HepG2 (cell line): ENCODE data around the gene BMERB1. TPM values are rescaled to one million over a fixed set of nuclear protein-coding genes. Genes with fewer than 3 reads are reported as not detected.

Experiments
- ATAD3A ChIP-seq: sonication (generic); formaldehyde crosslinking; IDR thresholded peaks from 2 replicates; pipeline ENCODE4 v1.4.0; 2020; ENCODE audit warnings: missing genetic modification reagents
- ATF7-NPFF ChIP-seq: sonication (generic); formaldehyde crosslinking; IDR thresholded peaks from 2 replicates; pipeline ENCODE4 v1.8.1; 2023; ENCODE audit warnings: mild to moderate bottlenecking, low read depth, missing genetic modification reagents, moderate library complexity
- ELF4 ChIP-seq: sonication (generic); formaldehyde crosslinking; IDR thresholded peaks from 2 replicates; pipeline ENCODE4 v1.5.0; 2020; ENCODE audit warnings: missing genetic modification reagents, mild to moderate bottlenecking, moderate library complexity, borderline replicate concordance
- GABPA ChIP-seq, 2 experiments: IDR thresholded peaks; 2 replicates each; pipeline ENCODE4 v1.6.1; 2011 to 2016; ENCODE audit warnings: low read depth in 2 of 2, low read length in 1 of 2, missing biosample characterization in 1 of 2, missing genetic modification characterization in 1 of 2
- IKZF1 ChIP-seq: fragments of 450-650 bp; IDR thresholded peaks from 2 replicates; pipeline ENCODE4 v1.7.1; 2016
- IRX3 ChIP-seq: sonication (generic); formaldehyde crosslinking; IDR thresholded peaks from 2 replicates; pipeline ENCODE4 v1.8.1; 2023; ENCODE audit warnings: mild to moderate bottlenecking, low read depth, missing genetic modification reagents, borderline replicate concordance
- MED13 ChIP-seq: sonication (generic); formaldehyde crosslinking; IDR thresholded peaks from 2 replicates; pipeline ENCODE4 v1.5.0; 2020; ENCODE audit warnings: missing genetic modification reagents
- PAX8 ChIP-seq: sonication (generic); formaldehyde crosslinking; IDR thresholded peaks from 2 replicates; pipeline ENCODE4 v1.8.0; 2022; ENCODE audit warnings: mild to moderate bottlenecking, missing genetic modification reagents, borderline replicate concordance
- RBFOX2 ChIP-seq: fragments of 200-400 bp; formaldehyde crosslinking; IDR thresholded peaks from 2 replicates; pipeline ENCODE4 v1.6.1; 2017; ENCODE audit warnings: low read depth, mild to moderate bottlenecking, low read length
- REL ChIP-seq: sonication (generic); formaldehyde crosslinking; conservative IDR thresholded peaks from 2 replicates; pipeline ENCODE4 v1.8.0; 2022; ENCODE audit warnings: mild to moderate bottlenecking, missing genetic modification reagents, moderate library complexity
- SMARCE1 ChIP-seq: fragments of 450-650 bp; IDR thresholded peaks from 2 replicates; pipeline ENCODE4 v1.6.1; 2017; ENCODE audit warnings: borderline replicate concordance
- SNAPC2 ChIP-seq: sonication (generic); formaldehyde crosslinking; IDR thresholded peaks from 2 replicates; pipeline ENCODE4 v1.8.1; 2022; ENCODE audit warnings: mild to moderate bottlenecking, missing genetic modification reagents
- SNAPC5 ChIP-seq: sonication (generic); formaldehyde crosslinking; IDR thresholded peaks from 2 replicates; pipeline ENCODE4 v1.8.1; 2023; ENCODE audit warnings: mild to moderate bottlenecking, missing genetic modification reagents, borderline replicate concordance
- TBX2 ChIP-seq: sonication (generic); formaldehyde crosslinking; IDR thresholded peaks from 2 replicates; pipeline ENCODE4 v1.5.0; 2020; ENCODE audit warnings: missing genetic modification reagents, mild to moderate bottlenecking, borderline replicate concordance
- ZBTB4 ChIP-seq: sonication (generic); formaldehyde crosslinking; IDR thresholded peaks from 2 replicates; pipeline ENCODE4 v1.4.0; 2020; ENCODE audit warnings: missing genetic modification reagents, mild to moderate bottlenecking, borderline replicate concordance
- ZC3H13 ChIP-seq: sonication (generic); formaldehyde crosslinking; IDR thresholded peaks from 2 replicates; pipeline ENCODE4 v1.8.1; 2023; ENCODE audit warnings: mild to moderate bottlenecking, missing genetic modification reagents, moderate library complexity
- ZFP36L1 ChIP-seq: sonication (generic); formaldehyde crosslinking; IDR thresholded peaks from 2 replicates; pipeline ENCODE4 v1.8.0; 2022; ENCODE audit warnings: mild to moderate bottlenecking, missing genetic modification reagents, moderate library complexity
- ZNF143 ChIP-seq: sonication (generic); formaldehyde crosslinking; IDR thresholded peaks from 2 replicates; pipeline ENCODE4 v1.4.0; 2020; ENCODE audit warnings: missing genetic modification reagents
- ZNF281 ChIP-seq: sonication (generic); formaldehyde crosslinking; IDR thresholded peaks from 2 replicates; pipeline ENCODE4 v1.4.0; 2020; ENCODE audit warnings: missing genetic modification reagents, borderline replicate concordance
- ZNF3 ChIP-seq: IDR thresholded peaks from 2 replicates; pipeline ENCODE4 v1.7.0; 2017; ENCODE audit warnings: inconsistent platforms
- ZNF343 ChIP-seq: sonication (generic); formaldehyde crosslinking; IDR thresholded peaks from 2 replicates; pipeline ENCODE4 v1.4.0; 2020; ENCODE audit warnings: mild to moderate bottlenecking, missing genetic modification reagents
- ZNF446 ChIP-seq: sonication (generic); formaldehyde crosslinking; IDR thresholded peaks from 2 replicates; pipeline ENCODE4 v1.5.0; 2020; ENCODE audit warnings: mild to moderate bottlenecking, missing genetic modification reagents
- ZNF468 ChIP-seq: sonication (generic); formaldehyde crosslinking; IDR thresholded peaks from 2 replicates; pipeline ENCODE4 v1.8.0; 2022; ENCODE audit warnings: mild to moderate bottlenecking, moderate library complexity, missing genetic modification reagents
- ZNF484 ChIP-seq: sonication (generic); formaldehyde crosslinking; IDR thresholded peaks from 2 replicates; pipeline ENCODE4 v1.5.1; 2020; ENCODE audit warnings: mild to moderate bottlenecking, low read depth, missing genetic modification reagents, borderline replicate concordance
- ZNF549 ChIP-seq: sonication (generic); formaldehyde crosslinking; IDR thresholded peaks from 2 replicates; pipeline ENCODE4 v1.5.0; 2020; ENCODE audit warnings: missing genetic modification reagents
- polyA plus RNA-seq, 8 experiments: library from polyadenylated mRNA; depleted of rRNA in 3 of 8; stranded (reverse) in 7 of 8; unstranded in 1 of 8; fragments of >200 nt; fragmentation: Illumina TruSeq in 4 of 8; extraction: Trizol in 4 of 8; gene quantifications; 2 replicates each; pipeline versions ENCODE4 v1.2.1 to v1.2.3, GENCODE V29; 2011 to 2016; ENCODE audit warnings: low read depth in 4 of 8, missing spikeins in 1 of 8, mixed read lengths in 1 of 8; ENCODE audit not compliant: insufficient read depth in 1 of 8
- total RNA-seq, 5 experiments: library from RNA; depleted of rRNA; stranded (reverse); fragments of >200 nt; fragmentation: Illumina TruSeq; extraction: Trizol; gene quantifications; 2 replicates each; pipeline ENCODE4 v1.2.3, GENCODE V29; 2016; ENCODE audit warnings: low read depth in 1 of 5

Gene BMERB1
- total and polyA plus RNA-seq, 2 of the 13 experiments (the other 11 are each of a cell fraction or from before 2014, with no cell fraction given): 1.4 TPM

DNA sequence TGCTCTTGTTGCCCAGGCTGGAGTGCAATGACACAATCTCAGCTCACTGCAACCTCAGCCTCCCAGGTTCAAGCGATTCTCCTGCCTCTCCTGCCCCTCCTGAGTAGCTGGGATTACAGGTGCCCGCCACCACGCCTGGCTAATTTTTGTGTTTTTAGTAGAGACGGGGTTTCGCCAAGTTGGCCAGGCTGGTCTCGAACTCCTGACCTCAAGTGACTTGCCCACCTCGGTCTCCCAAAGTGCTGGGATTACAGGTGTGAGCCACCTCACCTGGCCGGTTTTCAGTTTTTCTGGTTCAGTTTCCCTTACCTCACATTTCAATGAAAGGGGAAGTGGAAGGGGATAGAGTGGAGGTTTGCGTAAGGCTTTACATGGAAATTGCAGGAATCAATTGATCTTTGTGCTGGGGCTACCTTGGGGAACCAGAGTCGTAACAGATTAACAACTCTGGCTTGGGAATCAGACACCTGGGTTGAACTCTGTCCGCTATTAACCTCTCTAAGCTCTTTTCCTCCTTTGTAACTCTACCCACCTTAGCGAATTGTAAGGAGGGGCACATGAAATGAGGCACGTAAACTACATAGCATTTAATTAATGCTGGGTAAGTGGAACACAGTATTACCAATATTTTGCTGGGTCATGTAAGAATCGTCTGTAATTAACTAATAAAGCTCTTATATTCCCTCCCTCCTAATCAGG, 35.6 kb upstream of the BMERB1 start (continued):
- TF ChIP-seq ATF7-NPFF (CRISPR knock-in tag) (no peak), IRX3 (CRISPR knock-in tag) (peak; percentile 28; the same call in 1 of the 2 replicates), ZNF281 (no peak; the same call in 1 of the 2 replicates), SNAPC5 (CRISPR knock-in tag) (no peak; the same call in 1 of the 2 replicates), ZNF484 (CRISPR knock-in tag) (no peak), ZBTB4 (CRISPR knock-in tag) (no peak), ZNF468 (CRISPR knock-in tag) (no peak), RBFOX2 (no peak; the same call in 1 of the 2 replicates), ZFP36L1 (CRISPR knock-in tag) (no peak; the same call in 1 of the 2 replicates), SMARCE1 (no peak), GABPA (IDR thresholded peaks at IDR 0.05; ENCODE audit: low read depth, low read length) (no peak), GABPA (CRISPR knock-in tag; IDR thresholded peaks at IDR 0.05; ENCODE audit: low read depth) (peak; percentile 68), IKZF1 (no peak), ATAD3A (CRISPR knock-in tag) (no peak), TBX2 (CRISPR knock-in tag) (peak; percentile 98), ZNF343 (CRISPR knock-in tag) (peak; percentile 16; the same call in 1 of the 2 replicates), ZNF549 (CRISPR knock-in tag) (no peak), ZNF3 (no peak), MED13 (CRISPR knock-in tag) (0 out of 2 replicates have a peak, but pooled peaks have one; percentile 53), PAX8 (CRISPR knock-in tag) (no peak), SNAPC2 (CRISPR knock-in tag) (peak; percentile 89; the same call in 1 of the 2 replicates), ELF4 (CRISPR knock-in tag) (peak; percentile 87), ZNF143 (CRISPR knock-in tag) (no peak), ZNF446 (no peak), ZC3H13 (CRISPR knock-in tag) (0 out of 2 replicates have a peak, but pooled peaks have one; percentile 74), REL (CRISPR knock-in tag) (no peak)
